CD4-positive, CD25-positive, alpha-beta regulatory T cell (primary cell): ENCODE measurements around the gene TSC22D3. TPM values are rescaled to one million over a fixed set of nuclear protein-coding genes. Genes with fewer than 3 reads are reported as not detected.

ENCODE experiments used
- ATAC-seq, 2 donors: fragments of 150-1000 bp; cut with Tn5 transposase; one replicate each; pipeline ENCODE4 v1.10.0; 2021; ENCODE audit warnings: low read depth in 2 of 2, moderate number of reproducible peaks in 2 of 2, moderate library complexity in 1 of 2
- DNase-seq, 3 donors: peaks; one replicate each; pipeline versions ENCODE4 v3.0.0 to v3.0.0-alpha.2; 2012 to 2022; ENCODE audit warnings: mixed read lengths in 1 of 3
- H3K27ac ChIP-seq: one replicate; pipeline ENCODE4 v1.7.0; 2013; ENCODE audit warnings: mild to moderate bottlenecking, low read length; ENCODE audit not compliant: insufficient read depth, poor library complexity, severe bottlenecking
- H3K27me3 ChIP-seq: one replicate; pipeline ENCODE4 v1.7.0; 2013; ENCODE audit warnings: low read length; ENCODE audit not compliant: control insufficient read depth, insufficient read depth
- H3K36me3 ChIP-seq: one replicate; pipeline ENCODE4 v1.7.0; 2013; ENCODE audit warnings: mild to moderate bottlenecking, low read length, moderate library complexity; ENCODE audit not compliant: control insufficient read depth, insufficient read depth
- H3K4me1 ChIP-seq: 2 replicates; pipeline ENCODE4 v1.7.0; 2013; ENCODE audit warnings: mild to moderate bottlenecking, low read length; ENCODE audit not compliant: insufficient read depth, control insufficient read depth, poor library complexity, severe bottlenecking
- H3K4me3 ChIP-seq: one replicate; pipeline ENCODE4 v1.7.0; 2013; ENCODE audit warnings: low read depth, mild to moderate bottlenecking, low read length, moderate library complexity
- H3K9me3 ChIP-seq, 2 experiments: 1 replicate in 1 of 2; 2 replicates in 1 of 2; pipeline ENCODE4 v1.7.0; 2013; ENCODE audit warnings: low read length in 2 of 2, mild to moderate bottlenecking in 1 of 2, moderate library complexity in 1 of 2; ENCODE audit not compliant: control insufficient read depth in 2 of 2
- H3K27ac Mint-ChIP-seq, 3 donors: one replicate each; pipeline ENCODE4 v1.8.0; 2020 to 2022; ENCODE audit warnings: mild to moderate bottlenecking in 3 of 3, mixed read lengths in 3 of 3, moderate library complexity in 2 of 3
- H3K27me3 Mint-ChIP-seq: one replicate; pipeline ENCODE4 v1.8.0; 2022; ENCODE audit warnings: mild to moderate bottlenecking, mixed read lengths
- H3K36me3 Mint-ChIP-seq: one replicate; pipeline ENCODE4 v1.8.0; 2020; ENCODE audit warnings: mixed read lengths
- H3K4me1 Mint-ChIP-seq, 4 donors: one replicate each; pipeline ENCODE4 v1.8.0; 2020 to 2022; ENCODE audit warnings: mixed read lengths in 4 of 4, mild to moderate bottlenecking in 1 of 4
- H3K4me3 Mint-ChIP-seq, 4 donors: one replicate each; pipeline ENCODE4 v1.8.0; 2020 to 2022; ENCODE audit warnings: mild to moderate bottlenecking in 4 of 4, mixed read lengths in 4 of 4, moderate library complexity in 3 of 4
- H3K9me3 Mint-ChIP-seq, 7 donors: one replicate each; pipeline ENCODE4 v1.8.0; 2020 to 2022; ENCODE audit warnings: mixed read lengths in 7 of 7, mild to moderate bottlenecking in 3 of 7, moderate library complexity in 2 of 7
- polyA plus RNA-seq, 4 donors: library from polyadenylated mRNA; unstranded; fragments of 300-500 nt; fragmentation: Illumina TruSeq; gene quantifications; one replicate each; pipeline ENCODE4 v1.2.3, GENCODE V29; 2021
- total RNA-seq: library from RNA; stranded (reverse); gene quantifications from one replicate; pipeline ENCODE4 v1.2.3, GENCODE V29; 2022

The TSC22D3 gene
- total and polyA plus RNA-seq, 5 donors from 2014 or later = 624 to 2,718 (median 1,073) TPM

- Histone ChIP-seq H3K27ac (peak overlapping the region; percentile 97), H3K36me3 (peaks cover 29% of the 10 kb centered on the region), H3K4me1 (peaks cover 65% of the 10 kb centered on the region), H3K9me3 (no peaks in the 10 kb centered on the region), H3K27me3 (no peaks in the 10 kb centered on the region), H3K4me3 (peak overlapping the region; percentile 98)
- H3K9me3 Mint-ChIP-seq = peaks cover 0 to 5% (median 0%) of the 10 kb centered on the region in 7 donors
- peaks cover 25% of the 10 kb centered on the region for H3K27me3 Mint-ChIP-seq
- H3K27ac Mint-ChIP-seq = peak overlapping the region; percentile 98 to 99 (median 99)
- no peak for DNase-seq
- ATAC-seq = no peak
- peaks cover 25 to 76% (median 48%) of the 10 kb centered on the region in 4 donors for H3K4me1 Mint-ChIP-seq
- peak overlapping the region; percentile 87 to 97 (median 96) for H3K4me3 Mint-ChIP-seq
- peaks cover 32% of the 10 kb centered on the region for H3K36me3 Mint-ChIP-seq
These were observed 62.4 kb downstream of the TSC22D3 start for GRCh38 chrX:107713203-107713542.

GRCh38 chrX:107712231-107713202 lies 63.1 kb downstream of the TSC22D3 start:
- peaks cover 32% of the 10 kb centered on the region for H3K36me3 Mint-ChIP-seq
- H3K4me3 ChIP-seq = peak overlapping the region; percentile 98
- H3K4me3 Mint-ChIP-seq = peak overlapping the region; percentile 87 to 97 (median 96)
- peaks cover 59% of the 10 kb centered on the region for H3K4me1 ChIP-seq
- peak overlapping the region; percentile 97 for H3K27ac ChIP-seq
- H3K36me3 ChIP-seq = peaks cover 29% of the 10 kb centered on the region
- H3K9me3 Mint-ChIP-seq = peaks cover 0 to 5% (median 0%) of the 10 kb centered on the region in 7 donors
- H3K9me3 ChIP-seq = no peaks in the 10 kb centered on the region
- peaks cover 21% of the 10 kb centered on the region for H3K27me3 Mint-ChIP-seq
- peak in 2 of 3 donors; percentile 34 to 72 for DNase-seq
- H3K27ac Mint-ChIP-seq = peak overlapping the region; percentile 98 to 99 (median 99)
- H3K4me1 Mint-ChIP-seq = peaks cover 19 to 69% (median 43%) of the 10 kb centered on the region in 4 donors
- H3K27me3 ChIP-seq = no peaks in the 10 kb centered on the region
- ATAC-seq = no peak

- Histone ChIP-seq H3K4me1 (peaks cover 54% of the 10 kb centered on the region), H3K27ac (peak overlapping the region; percentile 97), H3K9me3 (no peaks in the 10 kb centered on the region), H3K27me3 (no peaks in the 10 kb centered on the region), H3K36me3 (peaks cover 29% of the 10 kb centered on the region), H3K4me3 (peak overlapping the region; percentile 98)
- Mint-ChIP-seq H3K9me3 (peaks cover 0 to 3% (median 0%) of the 10 kb centered on the region in 7 donors), H3K36me3 (peaks cover 32% of the 10 kb centered on the region), H3K27ac (peak overlapping the region; percentile 98 to 99 (median 99)), H3K4me3 (peak overlapping the region; percentile 87 to 97 (median 96)), H3K4me1 (peaks cover 12 to 63% (median 37%) of the 10 kb centered on the region in 4 donors), H3K27me3 (peaks cover 21% of the 10 kb centered on the region)
- DNase-seq (peak in 1 of 3 donors; percentile 56), ATAC-seq (no peak)
These were observed 63.9 kb downstream of the TSC22D3 start for GRCh38 chrX:107711521-107712181.

GRCh38 chrX:107710617-107711391 lies 64.8 kb downstream of the TSC22D3 start:
- ATAC-seq (peak; percentile 84 to 86), DNase-seq (peak; percentile 64 to 90 (median 83))
- Mint-ChIP-seq H3K27me3 (peaks cover 18% of the 10 kb centered on the region), H3K4me1 (peaks cover 12 to 64% (median 37%) of the 10 kb centered on the region in 4 donors), H3K4me3 (peak overlapping the region; percentile 82 to 96 (median 86)), H3K9me3 (peaks cover 0 to 3% (median 0%) of the 10 kb centered on the region in 7 donors), H3K27ac (peak overlapping the region; percentile 98 to 99 (median 99)), H3K36me3 (peaks cover 29% of the 10 kb centered on the region)
- H3K9me3 ChIP-seq = no peaks in the 10 kb centered on the region
- peaks cover 26% of the 10 kb centered on the region for H3K36me3 ChIP-seq
- H3K4me1 ChIP-seq = peaks cover 54% of the 10 kb centered on the region
- H3K4me3 ChIP-seq = peak overlapping the region; percentile 71
- peak overlapping the region; percentile 97 for H3K27ac ChIP-seq
- no peaks in the 10 kb centered on the region for H3K27me3 ChIP-seq

GRCh38 chrX:107709266-107709806 lies 66.3 kb downstream of the TSC22D3 start:
- Histone ChIP-seq H3K36me3 (peaks cover 12% of the 10 kb centered on the region), H3K4me1 (peaks cover 40% of the 10 kb centered on the region), H3K27me3 (no peaks in the 10 kb centered on the region), H3K27ac (no peak overlapping the region), H3K9me3 (no peaks in the 10 kb centered on the region), H3K4me3 (no peak overlapping the region)
- Mint-ChIP-seq H3K4me3 (peak overlapping the region in 1 of 4 donors; percentile 39), H3K27ac (peak overlapping the region in 2 of 3 donors; percentile 86 to 98), H3K36me3 (peaks cover 16% of the 10 kb centered on the region), H3K9me3 (no peaks in the 10 kb centered on the region), H3K4me1 (peaks cover 12 to 55% (median 36%) of the 10 kb centered on the region in 4 donors), H3K27me3 (peaks cover 17% of the 10 kb centered on the region)
- ATAC-seq (no peak), DNase-seq (no peak)

GRCh38 chrX:107708762-107709161 lies 66.8 kb downstream of the TSC22D3 start:
- Mint-ChIP-seq H3K9me3 (no peaks in the 10 kb centered on the region), H3K4me3 (no peak overlapping the region), H3K36me3 (peaks cover 10% of the 10 kb centered on the region), H3K4me1 (peaks cover 11 to 50% (median 33%) of the 10 kb centered on the region in 4 donors), H3K27ac (peak overlapping the region; percentile 86 to 98 (median 86)), H3K27me3 (peaks cover 17% of the 10 kb centered on the region)
- H3K4me3 ChIP-seq = no peak overlapping the region
- DNase-seq (no peak), ATAC-seq (no peak)
- no peaks in the 10 kb centered on the region for H3K27me3 ChIP-seq
- no peaks in the 10 kb centered on the region for H3K9me3 ChIP-seq
- peaks cover 37% of the 10 kb centered on the region for H3K4me1 ChIP-seq
- peaks cover 6% of the 10 kb centered on the region for H3K36me3 ChIP-seq
- H3K27ac ChIP-seq = no peak overlapping the region

DNA sequence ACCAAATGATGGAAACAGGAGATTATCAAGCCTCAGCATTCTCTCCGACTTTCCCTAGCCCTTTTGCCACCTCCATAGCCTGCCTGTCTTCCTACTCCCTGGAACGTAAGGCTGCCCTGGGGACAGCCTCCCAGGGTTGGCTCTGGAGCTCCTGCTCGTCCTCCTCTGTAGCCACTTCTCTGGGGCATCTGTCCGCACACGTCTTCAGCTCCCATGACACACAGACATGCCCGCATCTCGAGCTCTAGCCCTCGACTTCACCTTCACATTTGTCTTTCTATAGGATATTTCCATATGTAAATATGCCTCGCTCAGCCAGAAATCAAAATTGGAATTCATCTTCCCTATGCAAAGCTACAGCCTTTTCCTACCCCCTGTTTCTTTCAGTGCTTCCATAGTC lies 67.7 kb downstream of the TSC22D3 start:
- peaks cover 15% of the 10 kb centered on the region for H3K27me3 Mint-ChIP-seq
- H3K4me1 ChIP-seq = peaks cover 29% of the 10 kb centered on the region
- no peaks in the 10 kb centered on the region for H3K9me3 ChIP-seq
- no peaks in the 10 kb centered on the region for H3K36me3 ChIP-seq
- no peak overlapping the region for H3K4me3 ChIP-seq
- no peak overlapping the region for H3K27ac ChIP-seq
- DNase-seq (no peak), ATAC-seq (no peak)
- H3K4me3 Mint-ChIP-seq = no peak overlapping the region
- H3K27me3 ChIP-seq = no peaks in the 10 kb centered on the region
- H3K9me3 Mint-ChIP-seq = no peaks in the 10 kb centered on the region
- peaks cover 9 to 41% (median 26%) of the 10 kb centered on the region in 4 donors for H3K4me1 Mint-ChIP-seq
- peaks cover 4% of the 10 kb centered on the region for H3K36me3 Mint-ChIP-seq
- H3K27ac Mint-ChIP-seq = peak overlapping the region in 1 of 3 donors; percentile 48
